NCI-H510A treated with DMSO at 0.1 percent for 48 hours (cell line): ENCODE measurements around the gene JAK3.
A peak's percentile ranks its signal among the peaks of the same experiment; 100 is the strongest.

ENCODE experiments used
- DNase-seq: peaks from one replicate; lab custom pipeline; 2025; lab: John Stamatoyannopoulos, UW

The JAK3 gene

GRCh38 chr19:17865364-17866311 is 17.9 kb upstream of the JAK3 start:
- DNase-seq: no peak

GRCh38 chr19:17863520-17864182 is 15.9 kb upstream of the JAK3 start:
- DNase-seq: no peak

DNA sequence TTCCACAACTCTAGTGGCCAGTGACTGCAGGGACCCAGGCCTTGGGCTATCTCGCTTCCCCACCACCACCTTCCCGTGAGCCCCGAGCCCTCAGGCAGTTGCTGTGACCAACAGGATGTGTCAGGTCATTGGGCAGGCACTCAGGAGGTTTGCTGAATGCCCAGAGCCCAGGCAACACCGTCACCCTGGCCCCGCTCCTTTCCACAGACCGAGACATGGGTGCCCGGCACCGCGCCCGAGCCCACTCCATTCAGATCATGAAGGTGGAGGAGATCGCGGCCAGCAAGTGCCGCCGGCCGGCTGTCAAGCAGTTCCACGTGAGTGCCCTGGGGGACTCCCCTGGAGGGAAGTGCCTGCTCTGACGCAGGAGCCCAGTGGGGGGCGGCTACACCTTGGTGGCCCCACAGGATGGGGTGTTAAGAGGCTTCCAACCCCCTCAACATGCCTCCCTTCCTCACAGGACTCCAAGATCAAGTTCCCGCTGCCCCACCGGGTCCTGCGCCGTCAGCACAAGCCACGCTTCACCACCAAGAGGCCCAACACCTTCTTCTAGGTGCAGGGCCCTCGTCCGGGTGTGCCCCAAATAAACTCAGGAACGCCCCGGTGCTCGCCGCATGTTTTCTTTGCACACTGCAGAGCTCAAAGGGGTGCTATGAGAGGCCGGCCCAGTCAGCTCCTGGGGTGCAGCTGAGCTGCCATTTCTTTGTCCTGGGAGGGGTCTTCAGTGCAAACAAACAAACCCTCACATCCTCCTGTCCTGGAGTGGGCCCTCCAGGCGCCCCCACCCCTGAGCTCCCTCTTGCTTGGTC is 15.1 kb upstream of the JAK3 start:
- DNase-seq: no peak

DNA sequence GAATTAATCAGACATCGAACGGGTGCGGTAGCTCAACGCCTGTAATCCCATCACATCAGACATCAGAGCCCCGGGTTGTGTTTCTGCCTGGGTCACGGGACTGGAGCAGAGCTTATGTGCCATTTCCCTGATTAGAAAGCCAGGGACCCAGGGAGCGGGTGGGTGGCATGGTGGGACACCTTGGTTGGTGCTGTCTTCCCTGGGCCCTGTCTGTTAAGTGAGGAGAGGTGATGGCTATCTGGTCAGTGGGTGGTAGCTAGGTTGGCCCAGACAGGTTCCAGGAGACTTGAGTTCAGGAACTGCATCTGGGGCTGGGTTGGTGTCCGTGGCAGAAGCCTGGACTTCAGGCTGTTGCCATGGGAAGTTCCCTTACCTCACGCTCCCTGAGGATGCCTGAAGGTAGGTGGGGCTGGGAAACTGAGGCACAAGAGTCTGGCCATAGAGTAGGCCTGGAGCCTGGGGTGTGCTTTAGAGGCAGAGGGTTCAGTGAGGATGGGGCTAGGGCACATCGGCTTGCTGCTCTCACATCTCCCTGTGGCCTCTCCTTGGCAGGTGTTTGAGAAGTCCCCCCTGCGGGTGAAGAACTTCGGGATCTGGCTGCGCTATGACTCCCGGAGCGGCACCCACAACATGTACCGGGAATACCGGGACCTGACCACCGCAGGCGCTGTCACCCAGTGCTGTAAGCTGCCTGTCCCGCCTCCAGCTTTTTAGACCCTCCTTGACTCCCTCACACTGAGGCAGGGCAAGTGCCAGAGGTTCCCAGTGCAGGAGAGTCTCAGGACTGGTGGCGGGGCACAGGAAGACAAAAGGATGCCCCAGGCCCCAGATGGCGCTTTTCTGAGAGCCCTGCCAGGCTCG is 14.0 kb upstream of the JAK3 start:
- no peak for DNase-seq

DNA sequence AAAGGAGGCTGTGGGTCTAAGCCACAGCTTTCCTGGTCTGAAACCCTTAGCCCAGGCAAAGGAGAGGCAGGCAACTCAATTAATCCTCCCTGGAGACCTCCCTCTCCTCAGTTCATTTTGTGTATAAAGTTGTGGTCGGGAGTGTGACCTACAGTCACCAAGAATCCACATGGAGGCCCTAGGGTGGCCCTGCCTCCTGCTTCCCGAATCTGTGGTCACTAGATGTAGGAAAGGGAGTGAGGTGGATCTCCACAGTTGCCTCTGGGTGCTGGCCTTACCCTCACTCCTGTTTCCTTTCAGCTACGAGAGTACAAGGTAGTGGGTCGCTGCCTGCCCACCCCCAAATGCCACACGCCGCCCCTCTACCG is 13.2 kb upstream of the JAK3 start:
- DNase-seq: no peak

DNA sequence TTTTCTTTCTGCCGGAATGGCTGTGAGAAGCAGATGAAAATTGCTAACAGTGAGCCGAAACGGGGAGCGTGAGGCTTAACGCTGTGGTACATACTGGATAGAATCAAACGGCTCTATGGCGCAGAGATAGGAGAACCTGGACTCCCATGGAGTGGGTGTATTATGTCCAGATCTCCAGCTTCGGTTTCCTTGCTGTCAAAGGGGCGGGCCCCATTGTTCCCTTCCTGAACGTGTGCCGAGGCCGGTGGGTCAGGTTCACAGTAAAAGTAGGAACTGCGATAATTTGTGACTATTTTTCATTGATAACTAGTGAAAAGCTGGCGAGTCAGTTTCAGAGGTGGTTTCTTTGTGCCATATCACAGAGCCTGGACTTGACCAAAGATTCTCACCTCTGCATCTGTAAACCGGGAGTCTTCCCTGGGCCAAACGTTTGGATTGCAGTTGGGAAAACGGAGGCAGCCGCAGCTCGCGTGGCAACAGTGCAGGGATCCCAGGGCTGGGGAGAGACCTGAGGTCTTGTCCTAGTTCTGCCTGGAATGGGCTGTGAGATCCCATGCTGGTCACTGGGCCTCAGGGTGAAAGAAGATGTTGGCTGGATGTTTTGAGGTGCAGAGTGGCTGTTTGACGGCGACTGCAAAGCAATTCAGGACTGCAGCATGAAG is 12.7 kb upstream of the JAK3 start:
- DNase-seq: no peak

DNA sequence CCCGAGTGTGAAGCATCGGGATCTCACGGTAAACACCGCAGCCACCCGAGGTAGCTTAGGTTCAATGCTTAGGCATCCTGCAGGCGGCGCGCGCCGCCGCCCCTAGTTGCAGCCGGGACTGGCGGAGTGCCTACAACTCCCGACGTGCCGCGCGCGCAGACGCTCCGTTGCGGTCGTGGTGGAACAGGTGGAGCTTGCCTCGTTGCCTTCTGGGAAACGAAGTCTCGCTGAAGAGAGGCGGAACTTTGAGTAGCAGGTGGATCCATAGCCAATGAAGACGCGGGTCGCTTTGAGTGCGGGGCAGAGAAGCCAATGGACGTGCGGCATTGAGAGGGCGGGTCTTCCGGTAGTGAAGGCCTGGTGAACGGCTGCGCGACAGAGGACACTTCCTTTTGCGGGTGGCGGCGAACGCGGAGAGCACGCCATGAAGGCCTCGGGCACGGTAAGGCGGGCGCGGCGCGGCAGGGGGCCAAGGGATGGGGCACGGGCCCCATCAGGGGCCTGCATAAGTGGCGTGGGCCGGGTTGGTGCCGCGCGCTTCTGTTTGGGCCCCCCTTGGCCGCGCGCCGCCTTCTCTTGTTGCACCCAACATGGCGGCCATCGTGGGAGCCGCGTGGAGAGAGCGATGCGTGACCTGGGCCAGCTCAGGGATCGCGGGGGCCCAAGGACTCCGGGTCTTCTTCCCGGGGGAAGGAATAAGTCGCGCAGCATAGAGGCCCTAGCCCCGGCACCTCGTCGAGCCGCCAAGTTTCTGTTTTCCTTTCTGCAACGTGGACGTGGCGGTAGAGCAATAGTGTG is 11.9 kb upstream of the JAK3 start, which contains the start of gene RPL18A:
Gene RPL18A (plus strand): TSS at position 378 of the 798 bp plus-strand sequence. CDS start 47 bp downstream, at position 425.
- peak; percentile 98 for DNase-seq

DNA sequence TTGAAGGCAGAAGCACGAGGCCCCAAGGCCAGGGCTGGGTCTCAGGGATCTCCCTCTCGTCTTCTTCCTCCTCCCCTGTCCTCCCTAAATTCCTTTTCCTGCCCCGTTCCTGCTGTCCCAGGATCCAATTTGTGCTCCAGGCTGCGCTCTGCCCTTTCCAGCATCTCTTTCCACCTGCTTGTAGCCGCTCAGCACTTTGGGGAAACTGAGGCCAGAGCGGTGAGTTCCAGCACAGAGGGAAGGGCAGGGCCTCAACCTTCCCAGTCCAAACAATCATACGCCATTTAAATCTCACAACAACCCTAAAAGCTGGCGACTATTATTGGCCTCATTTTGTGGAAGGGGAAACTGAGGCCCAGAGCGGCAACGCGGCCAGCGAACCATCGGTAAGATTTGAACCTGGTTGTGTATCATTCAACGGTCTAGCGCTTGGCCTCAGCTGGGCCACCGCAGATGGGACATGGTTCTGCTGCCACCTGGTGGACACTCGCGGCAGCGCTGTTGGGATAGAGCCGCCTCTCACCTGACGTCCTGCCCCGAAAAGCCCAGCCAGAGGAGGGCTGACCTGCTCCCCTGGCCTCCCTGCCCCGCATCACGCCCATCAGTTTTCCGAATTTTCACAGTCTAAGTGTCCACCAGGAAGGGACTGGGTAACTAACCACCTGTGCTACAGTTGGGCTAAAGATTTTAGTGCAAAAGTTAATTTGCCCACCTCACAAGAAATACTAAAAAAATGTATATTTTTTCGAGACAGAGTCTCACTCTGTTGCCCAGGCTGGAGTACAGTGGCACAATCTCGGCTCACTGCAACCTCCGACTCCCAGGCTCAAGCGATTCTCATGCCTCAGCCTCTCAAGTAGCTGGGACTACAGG is 7.7 kb upstream of the JAK3 start:
- DNase-seq: peak; percentile 81

GRCh38 chr19:17854061-17854460 is 6.3 kb upstream of the JAK3 start:
- DNase-seq: no peak

GRCh38 chr19:17848595-17849292 is 962 bp upstream of the JAK3 start:
- no peak for DNase-seq

GRCh38 chr19:17846146-17846545 is 1.6 kb downstream of the JAK3 start:
- DNase-seq: no peak

DNA sequence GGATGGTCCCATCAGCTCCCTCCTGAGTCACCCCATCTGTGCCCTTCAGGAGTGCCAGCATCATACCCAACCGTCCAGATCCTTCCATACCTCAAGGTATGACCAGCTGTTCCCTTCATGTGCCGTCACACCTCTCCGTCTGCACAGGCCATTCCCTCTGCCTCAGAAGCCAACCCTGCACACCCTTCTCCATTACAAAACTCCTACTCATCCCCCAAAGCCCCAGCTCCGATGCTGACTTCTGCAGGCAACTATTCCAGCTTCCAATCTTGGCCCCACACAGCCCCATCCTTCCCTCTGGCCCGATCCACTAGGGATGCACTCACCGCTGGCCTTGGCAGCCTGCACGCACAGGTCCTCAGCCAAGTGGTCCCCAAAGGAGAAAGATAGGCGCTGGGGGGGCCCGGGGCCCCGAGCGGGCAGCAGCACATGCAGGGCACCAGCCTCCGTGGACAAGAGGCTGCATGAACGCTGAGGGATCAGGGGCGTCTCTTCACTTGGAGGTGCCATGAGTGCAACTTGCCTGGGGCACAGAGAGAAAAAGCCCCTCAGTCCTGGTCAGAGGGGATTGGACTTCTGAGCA is 3.8 kb downstream of the JAK3 start:
- no peak for DNase-seq

DNA sequence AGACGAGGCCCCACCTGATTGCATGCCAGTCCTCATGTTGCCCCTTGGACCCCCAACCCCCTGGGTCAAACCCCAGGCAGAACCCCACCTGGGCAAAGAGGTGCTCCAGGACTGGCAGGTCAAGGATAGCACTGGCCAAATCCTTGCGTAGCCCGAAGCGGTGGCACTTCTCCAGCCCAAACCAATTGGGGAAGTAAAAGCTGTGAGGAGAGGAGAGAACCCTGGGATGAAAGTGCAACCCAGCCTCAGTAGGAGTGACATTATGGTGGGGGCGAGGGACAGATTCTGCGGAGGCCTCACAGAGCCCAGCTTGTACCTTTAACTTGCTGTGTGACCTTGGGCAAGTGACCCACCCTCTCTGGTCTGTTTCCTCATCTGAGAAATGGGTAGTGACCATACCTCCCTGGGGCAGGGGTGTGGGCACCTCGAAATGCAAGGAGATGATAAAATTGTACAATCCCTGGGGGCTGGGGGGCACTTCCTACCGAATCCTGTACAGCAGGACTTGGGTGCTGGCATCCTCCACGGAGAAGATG is 4.4 kb downstream of the JAK3 start:
- no peak for DNase-seq

GRCh38 chr19:17842663-17843291 is 5.0 kb downstream of the JAK3 start:
- no peak for DNase-seq

DNA sequence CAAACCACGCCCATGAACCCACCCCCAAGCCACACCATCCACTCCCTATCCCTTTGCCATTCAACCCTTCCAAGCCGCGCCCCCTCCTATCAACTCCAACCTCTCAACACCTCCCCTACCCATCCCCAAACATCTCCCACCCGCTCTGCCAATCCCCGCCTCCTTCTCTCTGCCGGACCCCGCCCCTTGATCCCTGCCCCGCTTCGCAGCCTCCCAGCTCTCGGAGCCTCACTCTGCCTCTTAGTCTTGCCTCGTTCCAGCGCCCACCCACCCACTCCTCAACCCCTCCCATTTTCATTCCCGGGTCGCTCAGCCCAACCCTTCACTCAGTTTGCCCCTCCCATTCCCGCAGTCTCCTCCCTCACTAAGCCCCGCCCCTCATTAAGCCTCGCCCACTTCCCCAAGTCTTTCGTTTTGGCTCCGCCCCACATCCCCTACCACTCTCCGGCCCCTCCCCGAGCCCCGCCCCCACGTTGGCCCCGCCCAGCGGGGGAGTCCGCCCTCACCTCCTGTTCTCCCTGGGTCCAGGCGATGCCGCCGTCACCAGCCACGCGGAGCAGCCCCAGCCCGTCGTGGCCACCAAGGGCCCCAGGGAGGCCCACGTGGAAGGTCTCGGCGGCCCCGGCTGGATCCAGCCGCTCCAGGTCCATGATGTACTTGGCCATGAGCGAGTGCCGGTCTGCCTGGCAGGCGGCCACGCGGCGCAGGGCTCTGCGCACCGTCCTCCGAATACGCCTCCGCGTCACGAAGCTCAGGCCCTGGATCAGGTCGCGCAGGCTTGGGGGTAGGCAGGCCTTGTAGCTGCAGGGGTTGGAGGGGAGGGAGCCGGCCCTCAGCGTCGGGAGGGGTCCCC is 5.7 kb downstream of the JAK3 start:
- DNase-seq: peak; percentile 24

GRCh38 chr19:17841371-17841809 is 6.4 kb downstream of the JAK3 start:
- no peak for DNase-seq
